Measurements from ENCODE around the gene AP4E1.
"Not testable (repeated sequence)": the region's sequence is repeated elsewhere in the genome, so short reads cannot be mapped to it uniquely, and the experiment has no call there.

The AP4E1 gene

GRCh38 chr15:50890751-50891150 lies 17.7 kb upstream of the AP4E1 start:
- DNase-seq, result no peak

DNA sequence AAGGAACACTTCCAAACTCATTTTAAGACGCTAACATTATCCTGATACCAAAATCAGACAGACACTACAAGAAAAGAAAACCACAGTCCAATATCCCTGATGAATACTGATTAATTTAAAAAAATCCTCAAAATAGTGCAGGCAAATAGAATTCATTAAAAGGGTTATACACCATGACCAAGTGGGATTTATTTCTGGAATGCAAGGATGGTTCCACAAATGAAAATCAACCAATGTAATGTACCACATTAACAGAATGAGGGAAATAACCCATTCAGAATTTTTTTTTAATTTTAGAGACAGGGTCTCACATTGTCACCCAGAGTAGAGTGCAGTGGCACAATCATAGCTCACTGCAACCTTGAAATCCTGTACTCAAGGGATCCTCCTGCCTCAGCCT lies 17.3 kb upstream of the AP4E1 start:
- no peak for DNase-seq

DNA sequence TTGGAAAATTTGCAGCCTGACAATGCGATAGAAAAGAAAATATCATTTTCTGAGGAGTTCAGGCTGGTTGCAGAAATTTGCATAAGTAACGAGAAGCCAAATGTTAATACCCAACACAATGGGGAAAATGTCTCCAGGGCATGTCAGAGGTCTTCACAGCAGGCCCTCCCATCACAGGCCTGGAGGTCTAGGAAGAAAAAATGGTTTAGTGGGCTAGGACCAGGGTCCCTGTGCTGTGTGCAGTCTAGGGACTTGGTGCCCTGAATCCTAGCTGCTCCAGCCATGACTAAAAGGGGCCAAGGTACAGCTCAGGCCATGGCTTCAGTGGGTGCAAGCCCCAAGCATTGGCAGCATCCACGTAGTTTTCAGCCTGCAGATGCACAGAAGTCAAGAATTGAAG lies 14.5 kb upstream of the AP4E1 start:
- no peak for DNase-seq

GRCh38 chr15:50901390-50901789 lies 7.1 kb upstream of the AP4E1 start:
- not testable (repeated sequence) for DNase-seq

GRCh38 chr15:50904211-50904610 lies 4.3 kb upstream of the AP4E1 start:
- DNase-seq, result no peak

DNA sequence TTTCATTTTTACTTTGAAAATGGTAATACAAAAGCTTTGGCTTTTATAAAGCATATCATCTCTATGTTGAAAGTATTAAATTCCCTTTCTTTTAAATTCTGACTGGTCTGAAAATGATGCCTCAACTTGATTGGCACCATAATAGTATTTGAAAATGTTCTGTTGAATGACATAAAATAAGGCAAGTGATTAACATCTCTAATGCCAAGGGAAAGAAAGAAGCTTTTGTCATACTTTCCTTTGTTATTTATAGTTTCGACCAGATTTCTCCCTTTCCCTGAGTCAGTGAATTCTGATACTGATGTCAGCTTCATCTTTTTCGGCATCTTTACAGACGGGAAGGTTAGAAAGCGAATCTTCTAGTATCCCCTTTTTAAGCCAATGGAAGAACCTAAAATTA lies 3.4 kb upstream of the AP4E1 start:
- no peak for DNase-seq

DNA sequence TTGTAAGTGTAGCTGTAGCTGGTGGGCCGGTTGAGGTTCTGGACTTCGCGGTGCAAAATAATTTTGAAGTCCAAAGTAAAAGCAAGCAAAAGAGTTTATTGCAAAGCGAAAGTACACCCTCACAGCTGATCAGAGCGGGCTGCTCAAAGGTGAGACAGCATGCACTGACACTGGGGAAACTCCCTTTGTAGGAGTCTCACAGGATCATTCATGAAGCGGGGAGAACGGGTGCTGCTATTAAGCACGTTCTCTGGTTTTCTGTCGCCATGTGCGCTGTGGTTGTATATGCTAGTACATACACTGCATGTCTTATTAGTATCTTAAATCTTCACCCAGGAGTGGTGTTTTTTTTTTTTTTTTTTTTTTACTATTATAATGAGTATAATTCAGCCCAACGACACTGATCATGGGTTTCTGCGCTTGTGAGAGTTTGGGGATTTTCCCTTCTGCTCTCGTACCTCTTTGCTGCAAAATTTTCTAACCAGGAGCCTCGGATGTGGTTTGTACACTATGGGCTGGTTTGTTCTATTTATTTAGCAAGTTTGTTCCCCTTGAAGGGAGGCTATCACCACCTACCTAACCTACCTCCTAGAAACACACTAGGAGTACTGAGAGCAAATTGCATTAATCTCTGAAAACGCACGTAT lies 1.4 kb upstream of the AP4E1 start:
- DNase-seq, result peak; percentile 85

GRCh38 chr15:50907601-50908208 lies 778 bp upstream of the AP4E1 start:
- DNase-seq, result peak; percentile 64

GRCh38 chr15:50909010-50909317 lies 481 bp downstream of the AP4E1 start:
- no peak for DNase-seq

- not testable (repeated sequence) for DNase-seq
Observed at GRCh38 chr15:50910426-50910795, 1.9 kb downstream of the AP4E1 start.

DNA sequence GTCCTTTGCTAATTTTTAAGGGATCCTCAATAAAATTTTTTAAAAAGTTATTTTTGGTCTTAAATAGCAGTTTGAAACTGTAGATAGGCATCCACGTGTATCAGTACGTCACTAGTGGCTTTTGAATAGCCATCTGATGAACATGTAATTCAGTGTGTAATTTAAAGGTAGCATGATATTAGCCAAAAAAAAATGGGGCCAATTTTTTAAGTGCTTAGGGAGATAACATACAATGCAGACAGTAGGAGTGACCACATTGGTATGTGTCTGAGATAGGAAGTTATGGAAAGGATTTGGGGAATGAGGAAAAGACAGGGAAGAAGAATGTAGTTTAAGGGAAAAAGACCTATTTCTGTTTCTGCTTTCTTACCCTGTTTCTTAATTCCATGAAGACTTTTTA lies 2.5 kb downstream of the AP4E1 start:
- DNase-seq, result no peak

GRCh38 chr15:50911621-50912020 lies 3.1 kb downstream of the AP4E1 start:
- DNase-seq, result no peak

DNA sequence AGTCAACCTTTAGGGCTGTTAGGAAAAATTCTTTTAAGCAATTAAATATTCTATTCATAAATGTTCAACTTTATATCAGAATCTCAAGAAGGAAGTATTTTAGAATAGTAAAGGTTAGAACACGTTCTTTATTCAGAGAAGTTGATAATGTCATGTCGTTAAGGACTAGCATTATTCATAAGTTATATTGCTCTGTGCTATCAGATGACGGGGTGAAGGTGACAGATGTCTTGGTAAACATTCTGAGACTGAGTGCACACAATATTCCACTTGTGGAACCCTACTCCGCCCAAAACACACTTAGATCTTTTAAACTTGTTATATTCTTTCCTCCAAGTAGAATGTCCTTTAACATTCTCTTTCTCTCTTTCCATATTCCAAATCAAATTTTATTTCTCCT lies 7.9 kb downstream of the AP4E1 start:
- no peak for DNase-seq

- DNase-seq, result not testable (repeated sequence)
Observed at GRCh38 chr15:50919359-50919758, 10.9 kb downstream of the AP4E1 start.

GRCh38 chr15:50925281-50925680 lies 16.8 kb downstream of the AP4E1 start:
- DNase-seq, result no peak

GRCh38 chr15:50929062-50929461 lies 20.6 kb downstream of the AP4E1 start:
- no peak for DNase-seq

- DNase-seq, result no peak
Observed at GRCh38 chr15:50930792-50931191, 22.3 kb downstream of the AP4E1 start.

DNA sequence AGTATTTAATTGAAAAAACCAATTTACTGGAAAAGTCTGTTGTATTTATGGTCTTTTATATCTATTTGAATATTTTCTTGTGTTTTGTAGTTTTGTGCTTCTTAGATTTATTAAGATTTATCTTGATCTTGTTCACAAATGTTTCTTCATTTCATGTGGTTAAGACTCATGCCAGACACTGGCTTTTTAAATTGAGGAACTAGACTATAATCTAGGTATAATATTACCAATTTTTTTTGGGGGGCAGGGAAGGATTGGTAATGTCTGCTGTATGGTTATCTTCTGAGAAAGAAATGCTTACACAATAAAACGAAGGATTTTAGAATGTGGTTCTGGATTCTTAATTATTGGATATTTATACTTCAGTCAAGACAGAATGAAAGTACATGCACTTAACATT lies 24.9 kb downstream of the AP4E1 start:
- no peak for DNase-seq

GRCh38 chr15:50938525-50938924 lies 30.0 kb downstream of the AP4E1 start:
- no peak for DNase-seq

DNA sequence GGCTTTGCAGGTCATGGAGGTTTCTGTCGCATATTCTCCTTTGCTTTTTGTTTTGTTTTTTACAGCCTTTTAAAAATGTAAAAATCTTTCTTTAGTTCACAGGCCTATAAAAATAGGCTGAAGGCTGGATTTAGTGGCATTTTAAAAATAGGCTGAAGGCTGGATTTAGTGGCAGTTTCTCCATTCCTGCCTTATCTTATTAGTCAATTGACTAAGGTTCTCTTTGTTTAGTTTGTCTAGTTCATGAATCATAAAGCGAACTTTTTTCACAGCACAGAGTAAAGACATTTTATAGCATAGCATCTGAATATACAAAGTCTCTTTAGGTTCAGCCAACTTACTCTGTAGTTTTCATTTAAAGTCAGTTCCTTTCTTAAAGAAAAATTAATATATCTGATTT lies 31.4 kb downstream of the AP4E1 start:
- no peak for DNase-seq

DNA sequence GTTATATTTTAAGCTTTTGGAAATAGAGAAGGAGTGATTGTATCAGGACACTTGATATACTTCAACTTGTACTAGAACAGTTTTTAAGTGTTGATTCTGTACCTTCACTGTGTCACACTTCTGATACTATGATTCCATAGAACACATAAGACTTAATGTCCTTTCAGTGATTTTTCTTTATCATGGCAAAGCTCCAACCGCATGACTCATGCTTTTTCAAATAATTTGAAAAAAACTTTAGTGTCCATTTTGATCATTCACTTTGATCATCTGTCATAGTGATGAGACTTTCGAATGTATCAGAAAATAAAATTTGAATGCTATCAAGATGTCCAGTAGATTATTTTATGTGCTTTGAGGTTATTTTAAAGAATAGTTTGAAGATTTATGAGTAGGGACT lies 32.0 kb downstream of the AP4E1 start:
- no peak for DNase-seq

DNA sequence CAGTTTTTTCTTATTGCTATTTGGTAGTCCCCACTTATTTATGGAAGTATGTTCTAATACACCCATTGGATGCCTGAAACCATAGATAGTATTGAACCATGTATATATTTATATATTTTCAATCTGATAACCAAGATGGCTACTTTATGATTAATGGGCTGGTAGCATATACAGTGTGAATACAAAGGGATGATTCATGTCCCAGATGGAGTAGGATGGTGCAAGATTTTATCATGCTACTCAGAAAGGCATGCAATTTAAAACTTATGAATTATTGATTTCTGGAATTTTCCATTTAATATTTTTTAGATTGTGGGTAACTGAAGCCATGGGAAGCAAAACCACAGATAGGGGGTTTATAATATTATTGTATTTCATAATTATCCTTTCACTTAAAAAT lies 35.2 kb downstream of the AP4E1 start:
- no peak for DNase-seq

DNA sequence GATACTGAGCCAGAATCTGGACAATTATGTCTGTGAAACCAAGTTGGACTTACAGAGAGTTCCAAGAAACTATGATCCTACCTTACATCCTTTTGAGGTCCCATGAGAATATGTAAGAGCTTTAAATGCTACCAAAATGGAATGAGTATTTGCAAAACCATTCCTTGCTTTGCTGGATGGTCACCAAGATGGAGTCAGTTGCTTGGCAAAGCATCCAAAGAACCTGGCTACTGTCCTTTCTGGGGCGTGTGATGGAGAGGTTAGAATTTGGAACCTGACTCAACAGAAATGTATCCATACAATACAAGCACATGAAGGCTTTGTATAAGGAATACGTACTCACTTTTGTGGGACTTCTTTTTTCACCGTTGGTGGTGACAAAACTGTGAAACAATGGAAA lies 36.2 kb downstream of the AP4E1 start:
- no peak for DNase-seq

DNA sequence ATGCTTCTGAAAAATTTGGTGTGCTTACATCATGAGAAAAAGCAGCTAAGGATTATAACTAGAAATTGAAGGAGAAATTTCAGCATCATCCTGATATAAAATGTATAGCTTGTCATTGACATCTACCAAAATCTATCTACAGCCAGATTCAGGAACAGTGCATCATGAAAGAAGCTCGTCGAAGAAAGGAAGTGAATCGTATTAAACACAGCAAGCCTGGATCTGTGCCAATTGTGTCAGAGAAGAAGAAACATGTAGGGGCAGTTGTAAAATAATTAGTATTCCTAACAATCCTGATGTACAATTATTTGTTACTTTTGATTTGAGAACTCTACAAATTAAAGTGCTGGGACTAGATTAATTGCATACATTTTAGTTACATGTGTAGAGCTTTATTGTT lies 37.2 kb downstream of the AP4E1 start:
- DNase-seq, result no peak

DNA sequence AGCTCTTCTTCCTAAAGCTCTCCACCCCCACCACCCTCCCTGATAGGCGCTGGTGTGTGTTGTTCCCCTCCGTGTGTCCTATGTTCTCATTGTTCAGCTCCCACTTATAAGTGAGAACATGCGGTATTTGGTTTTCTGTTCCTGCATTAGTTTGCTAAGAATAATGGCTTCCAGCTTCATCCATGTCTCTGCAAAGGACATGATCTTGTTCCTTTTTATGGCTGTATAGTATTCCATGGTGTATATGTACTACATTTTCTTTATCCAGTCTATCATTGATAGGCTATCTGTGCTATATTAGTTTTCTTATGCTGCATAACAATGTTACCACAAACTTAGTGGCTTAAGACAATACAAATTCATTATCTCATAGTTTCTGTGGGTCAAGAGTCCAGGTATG lies 42.3 kb downstream of the AP4E1 start:
- not testable (repeated sequence) for DNase-seq

DNA sequence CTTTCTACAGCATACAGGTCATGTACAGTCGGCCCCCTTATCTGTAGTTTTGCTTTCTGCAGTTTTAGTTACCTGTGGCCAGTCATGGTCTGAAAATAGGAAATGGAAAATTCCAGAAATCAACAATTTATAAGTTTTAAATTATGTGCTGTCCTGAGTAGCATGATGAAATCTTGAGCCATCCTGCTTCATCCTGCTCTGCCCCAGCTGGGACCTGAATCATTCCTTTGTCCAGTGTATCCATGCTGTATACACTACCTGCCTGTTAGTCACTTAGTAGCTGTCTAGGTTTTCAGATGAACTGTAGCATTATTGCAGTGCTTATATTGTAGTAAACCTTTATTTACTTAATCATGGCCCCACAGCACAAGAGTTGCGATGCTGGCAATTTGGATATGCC lies 44.8 kb downstream of the AP4E1 start:
- DNase-seq, result no peak

All from stimulated activated CD4-positive, alpha-beta T cell treated with anti-CD3 and anti-CD28 coated beads, Interleukin-15, amount 100 ng/mL, for 24 hours (primary cell).